ENCODE results near the gene CNTNAP5.

GRCh38 chr2:124623560-124623959, 598.5 kb downstream of the CNTNAP5 start:
- TF ChIP-seq CTCF (IDR thresholded peaks at IDR 0.05) (no peak), POLR2A (IDR thresholded peaks at IDR 0.05) (no peak)
